GM21529 (cell line): ENCODE results near the gene PATJ.

Source experiments
- ATAC-seq: cut with Tn5 transposase; IDR thresholded peaks from one replicate; pipeline ENCODE4 v1.9.1; 2021; ENCODE audit not compliant: unreplicated experiment

PATJ gene

GRCh38 chr1:62082456-62083363, 340.4 kb downstream of the PATJ start:
- peak; percentile 67 for ATAC-seq

GRCh38 chr1:62084310-62084890, 342.1 kb downstream of the PATJ start:
- ATAC-seq = no peak

GRCh38 chr1:62088439-62088838, 346.2 kb downstream of the PATJ start:
- ATAC-seq = no peak

- ATAC-seq = no peak
Measured at GRCh38 chr1:62089570-62089969, 347.3 kb downstream of the PATJ start.

- no peak for ATAC-seq
Measured at GRCh38 chr1:62090016-62090415, 347.7 kb downstream of the PATJ start.

GRCh38 chr1:62092110-62092509, 349.8 kb downstream of the PATJ start:
- ATAC-seq = no peak

- ATAC-seq = no peak
Measured at GRCh38 chr1:62093261-62093660, 351.0 kb downstream of the PATJ start.

GRCh38 chr1:62097464-62097863, 355.2 kb downstream of the PATJ start:
- no peak for ATAC-seq

GRCh38 chr1:62100442-62100841, 358.2 kb downstream of the PATJ start:
- no peak for ATAC-seq

GRCh38 chr1:62103846-62104245, 361.6 kb downstream of the PATJ start:
- ATAC-seq = no peak

- no peak for ATAC-seq
Measured at GRCh38 chr1:62107923-62108322, 365.6 kb downstream of the PATJ start.

- ATAC-seq = no peak
Measured at GRCh38 chr1:62109124-62109523, 366.8 kb downstream of the PATJ start.

- ATAC-seq = no peak
Measured at GRCh38 chr1:62110198-62110817, 368.0 kb downstream of the PATJ start.

- ATAC-seq = no peak
Measured at GRCh38 chr1:62111084-62111483, 368.8 kb downstream of the PATJ start.

GRCh38 chr1:62113507-62113906, 371.2 kb downstream of the PATJ start:
- no peak for ATAC-seq

- no peak for ATAC-seq
Measured at GRCh38 chr1:62117018-62117750, 374.9 kb downstream of the PATJ start.

- no peak for ATAC-seq
Measured at GRCh38 chr1:62126579-62127290, 384.5 kb downstream of the PATJ start.

- no peak for ATAC-seq
Measured at GRCh38 chr1:62128745-62129144, 386.5 kb downstream of the PATJ start.

- ATAC-seq = peak; percentile 91
Measured at GRCh38 chr1:62131093-62131725, 388.9 kb downstream of the PATJ start.

GRCh38 chr1:62138029-62138428, 395.7 kb downstream of the PATJ start:
- no peak for ATAC-seq
